GM21390 (cell line): Measurements from ENCODE around the gene ARID5A.

Experiments
- ATAC-seq: cut with Tn5 transposase; IDR thresholded peaks from one replicate; pipeline ENCODE4 v1.9.1; 2021; ENCODE audit not compliant: unreplicated experiment

The ARID5A gene

GRCh38 chr2:96594691-96595152 lies 58.2 kb downstream of the ARID5A start:
- ATAC-seq = no peak

- no peak for ATAC-seq
Observed at GRCh38 chr2:96596596-96596995, 60.0 kb downstream of the ARID5A start.

- no peak for ATAC-seq
Observed at GRCh38 chr2:96599941-96600340, 63.4 kb downstream of the ARID5A start.

- no peak for ATAC-seq
Observed at GRCh38 chr2:96601382-96602292, 65.1 kb downstream of the ARID5A start.
